Naive B cell (primary cell): ENCODE data around the gene KLHDC9. TPM values are rescaled to one million over a fixed set of nuclear protein-coding genes. Genes with fewer than 3 reads are reported as not detected.

ENCODE experiments used
- ATAC-seq, 2 donors: fragments of 150-1000 bp; cut with Tn5 transposase; 2 replicates each; pipeline ENCODE4 v1.10.0; 2021; ENCODE audit warnings: low read depth in 2 of 2, mild to moderate bottlenecking in 2 of 2, moderate library complexity in 2 of 2
- DNase-seq: peaks from one replicate; pipeline ENCODE4 v3.0.0; 2022
- H3K27ac Mint-ChIP-seq, 6 donors: one replicate each; pipeline ENCODE4 v1.8.0; 2020 to 2022; ENCODE audit warnings: mild to moderate bottlenecking in 6 of 6, mixed read lengths in 6 of 6, moderate library complexity in 5 of 6, inconsistent platforms in 2 of 6
- H3K27me3 Mint-ChIP-seq, 3 donors: one replicate each; pipeline ENCODE4 v1.8.0; 2021 to 2022; ENCODE audit warnings: mixed read lengths in 3 of 3, mild to moderate bottlenecking in 1 of 3
- H3K36me3 Mint-ChIP-seq, 2 donors: one replicate each; pipeline ENCODE4 v1.8.0; 2020 to 2022; ENCODE audit warnings: mixed read lengths in 2 of 2, inconsistent platforms in 1 of 2, mild to moderate bottlenecking in 1 of 2
- H3K4me1 Mint-ChIP-seq, 3 donors: one replicate each; pipeline ENCODE4 v1.8.0; 2020 to 2022; ENCODE audit warnings: mixed read lengths in 3 of 3, inconsistent platforms in 1 of 3, mild to moderate bottlenecking in 1 of 3, moderate library complexity in 1 of 3
- H3K4me3 Mint-ChIP-seq, 8 donors: one replicate each; pipeline ENCODE4 v1.8.0; 2020 to 2022; ENCODE audit warnings: mild to moderate bottlenecking in 8 of 8, mixed read lengths in 8 of 8, moderate library complexity in 8 of 8, inconsistent platforms in 2 of 8
- H3K9me3 Mint-ChIP-seq, 7 donors: one replicate each; pipeline ENCODE4 v1.8.0; 2020 to 2022; ENCODE audit warnings: mixed read lengths in 7 of 7, mild to moderate bottlenecking in 5 of 7, inconsistent platforms in 2 of 7, moderate library complexity in 1 of 7
- polyA plus RNA-seq, 6 donors: library from polyadenylated mRNA; unstranded; fragments of 300-500 nt; fragmentation: Illumina TruSeq; gene quantifications; one replicate each; pipeline ENCODE4 v1.2.3, GENCODE V29; 2021; ENCODE audit warnings: low read depth in 6 of 6

KLHDC9 gene
- polyA plus RNA-seq, 6 donors from 2014 or later = 1.3 to 4.4 (median 2.3) TPM; not detected in 1

DNA sequence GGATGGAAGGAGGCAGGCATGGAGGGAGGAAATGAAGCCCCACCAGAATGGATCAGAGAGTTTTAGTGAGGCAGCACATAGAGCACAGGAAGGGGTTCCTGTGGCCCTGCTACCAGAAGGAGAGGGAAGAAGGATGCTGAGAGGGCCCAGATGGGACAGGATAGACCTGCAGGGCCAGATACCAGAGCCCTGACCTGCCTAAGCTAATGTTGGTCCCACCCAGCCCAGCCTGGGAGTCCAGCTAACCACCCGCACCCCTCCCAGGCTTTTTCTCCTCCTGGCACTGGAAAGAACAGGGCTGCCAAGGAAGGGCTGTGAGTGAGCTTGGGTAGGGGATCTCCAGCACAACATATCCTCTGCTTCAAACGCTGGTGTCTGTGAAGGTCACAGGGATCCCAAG, 15.7 kb upstream of the KLHDC9 start:
- no peak for DNase-seq
- no peak overlapping the region for H3K27ac Mint-ChIP-seq

DNA sequence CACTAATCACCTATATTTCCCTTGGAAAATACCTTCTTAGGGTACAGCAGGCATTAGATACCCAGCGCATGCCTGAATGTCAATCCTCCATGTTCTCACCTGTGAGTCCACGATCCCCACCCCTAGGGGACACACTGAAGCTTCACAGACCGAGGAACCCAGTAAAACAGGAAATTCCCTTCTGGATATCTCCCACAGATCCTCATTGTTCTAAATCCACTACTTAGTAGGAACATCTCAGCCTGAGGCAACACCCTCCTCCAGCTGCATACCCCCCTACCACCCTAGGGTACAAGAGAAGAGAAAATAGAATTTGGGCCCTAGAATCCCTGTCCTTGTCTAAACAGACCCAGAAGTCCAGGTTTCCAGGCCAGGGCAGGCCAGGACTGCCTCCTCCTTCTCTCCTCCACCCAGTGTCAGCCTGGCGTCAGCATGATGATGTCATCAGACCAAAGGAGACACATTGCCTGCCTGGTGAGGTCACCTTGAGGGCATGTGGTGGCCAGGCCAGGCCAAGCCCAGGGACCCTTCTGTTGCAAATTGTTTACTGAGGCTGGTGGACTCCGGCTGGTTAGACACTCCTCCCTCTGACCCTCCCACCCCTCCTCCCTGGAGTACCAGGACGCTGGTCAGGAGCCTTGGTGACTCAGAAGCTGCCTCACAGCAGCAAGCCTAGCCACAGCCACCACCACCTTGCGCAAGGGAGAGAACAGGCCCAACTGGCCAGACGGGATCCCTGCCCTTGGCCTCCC, 15.0 kb upstream of the KLHDC9 start:
- Mint-ChIP-seq H3K36me3 (no peaks in the 10 kb centered on the region), H3K27ac (no peak overlapping the region), H3K4me3 (no peak overlapping the region), H3K4me1 (no peaks in the 10 kb centered on the region), H3K27me3 (peaks cover 0 to 9% (median 5%) of the 10 kb centered on the region in 3 donors), H3K9me3 (no peaks in the 10 kb centered on the region)
- no peak for ATAC-seq
- DNase-seq = no peak

More for the DNA sequence above, 15.7 kb upstream of the KLHDC9 start:
- Mint-ChIP-seq H3K27me3 (peaks cover 0 to 9% (median 5%) of the 10 kb centered on the region in 3 donors), H3K9me3 (no peaks in the 10 kb centered on the region), H3K4me1 (no peaks in the 10 kb centered on the region), H3K4me3 (no peak overlapping the region), H3K36me3 (no peaks in the 10 kb centered on the region)
- ATAC-seq = no peak

DNA sequence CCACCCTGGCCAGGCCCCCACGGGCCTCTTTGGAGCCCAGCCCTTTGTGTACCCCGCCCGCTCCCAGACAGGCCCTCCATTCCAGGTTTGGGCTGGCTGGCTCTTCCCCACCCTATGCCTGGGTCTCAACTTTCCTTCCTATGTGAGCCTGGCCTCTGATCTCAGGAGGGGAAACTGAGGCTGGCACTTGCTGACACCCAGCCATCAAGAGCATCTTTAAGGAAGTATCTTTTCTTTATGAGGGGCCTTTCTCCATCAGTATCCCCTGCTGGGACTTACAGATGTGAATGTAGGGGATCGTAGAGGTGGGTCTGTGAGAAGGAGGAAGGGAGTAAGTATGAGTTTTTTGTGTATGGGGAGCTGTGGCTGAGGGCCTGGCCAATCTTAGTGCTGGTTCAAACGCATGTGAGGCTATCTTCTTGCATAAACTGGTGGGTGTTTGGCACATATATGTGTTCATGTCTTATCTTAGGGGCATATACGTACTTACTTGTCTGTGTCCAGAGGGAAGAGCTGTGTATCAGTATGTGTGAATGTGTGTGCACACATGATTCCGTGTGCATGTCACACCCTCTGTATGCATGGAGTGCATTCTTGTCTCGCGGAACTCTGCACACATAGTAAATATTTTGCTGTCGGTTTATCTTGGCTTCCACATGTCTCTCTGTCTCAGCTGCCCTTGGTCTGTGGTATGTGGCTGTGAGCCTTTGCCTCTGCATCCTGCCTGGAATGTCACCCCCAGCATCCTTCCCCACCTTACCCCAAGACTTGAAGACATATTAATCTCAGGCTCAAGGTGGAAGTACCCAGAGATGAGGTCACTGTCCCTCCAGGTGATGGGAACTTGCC, 14.2 kb upstream of the KLHDC9 start:
- Mint-ChIP-seq H3K4me3 (no peak overlapping the region), H3K27ac (no peak overlapping the region), H3K9me3 (no peaks in the 10 kb centered on the region), H3K27me3 (peaks cover 0 to 13% (median 9%) of the 10 kb centered on the region in 3 donors), H3K36me3 (no peaks in the 10 kb centered on the region), H3K4me1 (no peaks in the 10 kb centered on the region)
- DNase-seq (no peak), ATAC-seq (no peak)

DNA sequence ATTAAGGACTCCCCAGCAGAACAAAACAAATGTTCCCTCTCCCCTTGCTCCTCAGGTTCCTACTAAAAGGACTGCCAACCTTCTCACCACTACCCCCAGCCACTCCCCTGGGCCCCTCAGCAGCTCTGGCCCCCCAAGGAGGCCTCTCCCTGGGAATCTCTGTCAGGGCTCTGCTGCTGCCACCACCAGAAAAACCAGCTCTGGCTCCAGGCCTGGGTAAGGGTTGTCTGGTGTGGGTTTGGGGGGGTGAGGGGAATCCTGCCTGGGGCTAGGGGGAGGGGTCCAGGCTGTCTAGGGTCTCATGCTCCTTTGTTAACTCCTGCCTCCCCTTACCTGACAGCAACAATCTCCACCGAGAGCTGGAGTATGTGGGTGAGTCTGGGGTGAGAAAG, 13.6 kb upstream of the KLHDC9 start:
- no peaks in the 10 kb centered on the region for H3K4me1 Mint-ChIP-seq
- H3K27ac Mint-ChIP-seq = peak overlapping the region in 1 of 6 donors; percentile 49
- H3K4me3 Mint-ChIP-seq = peak overlapping the region in 1 of 8 donors; percentile 3
- peaks cover 0 to 15% (median 9%) of the 10 kb centered on the region in 3 donors for H3K27me3 Mint-ChIP-seq
- H3K9me3 Mint-ChIP-seq = no peaks in the 10 kb centered on the region
- ATAC-seq (no peak), DNase-seq (no peak)
- H3K36me3 Mint-ChIP-seq = no peaks in the 10 kb centered on the region

DNA sequence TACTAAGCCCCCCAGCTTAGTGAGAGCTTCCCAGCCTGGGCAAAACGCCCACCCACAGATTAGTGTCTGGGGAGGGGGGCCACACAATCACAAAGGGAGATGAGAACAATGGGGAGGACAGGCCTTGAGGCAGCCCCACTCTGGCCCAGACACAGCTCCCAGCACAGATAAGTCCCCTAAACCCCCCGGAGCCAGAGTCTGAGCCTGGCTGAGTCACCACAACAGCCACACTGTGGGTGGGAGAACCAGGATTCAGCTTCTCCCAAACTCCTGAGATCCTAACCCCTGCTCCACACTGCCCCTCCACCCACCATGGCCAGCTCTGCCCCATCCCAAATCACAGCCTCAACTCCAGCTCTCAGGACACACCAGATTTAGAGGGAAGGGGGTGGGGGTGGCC, 13.0 kb upstream of the KLHDC9 start:
- Mint-ChIP-seq H3K4me1 (no peaks in the 10 kb centered on the region), H3K27ac (no peak overlapping the region), H3K9me3 (no peaks in the 10 kb centered on the region), H3K36me3 (no peaks in the 10 kb centered on the region), H3K27me3 (peaks cover 0 to 15% (median 9%) of the 10 kb centered on the region in 3 donors), H3K4me3 (no peak overlapping the region)
- ATAC-seq = no peak
- no peak for DNase-seq

DNA sequence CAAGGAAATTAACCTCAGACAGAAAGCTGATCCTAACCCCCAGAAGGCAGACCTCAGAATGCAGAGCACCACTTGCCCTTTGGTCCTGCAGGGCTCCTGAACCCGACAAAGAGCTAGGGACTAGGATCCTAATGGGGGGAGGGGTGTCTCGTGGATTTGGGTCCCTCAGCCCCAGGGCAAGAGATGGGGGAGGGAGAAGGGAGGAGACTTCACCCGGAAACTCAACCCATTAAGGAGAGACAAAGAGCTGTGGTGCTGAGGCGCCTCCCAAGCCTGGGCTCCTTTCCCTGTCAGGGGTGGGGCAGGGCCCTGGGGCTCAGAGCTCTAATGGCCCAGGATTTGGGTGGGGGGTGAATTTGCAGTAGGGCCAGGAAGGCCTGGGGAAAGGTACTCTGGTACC, 11.7 kb upstream of the KLHDC9 start:
- ATAC-seq = no peak
- no peaks in the 10 kb centered on the region for H3K4me1 Mint-ChIP-seq
- DNase-seq = no peak
- no peaks in the 10 kb centered on the region for H3K36me3 Mint-ChIP-seq
- H3K4me3 Mint-ChIP-seq = no peak overlapping the region
- H3K27ac Mint-ChIP-seq = peak overlapping the region in 1 of 6 donors; percentile 12
- no peaks in the 10 kb centered on the region for H3K9me3 Mint-ChIP-seq
- H3K27me3 Mint-ChIP-seq = peaks cover 0 to 15% (median 9%) of the 10 kb centered on the region in 3 donors

DNA sequence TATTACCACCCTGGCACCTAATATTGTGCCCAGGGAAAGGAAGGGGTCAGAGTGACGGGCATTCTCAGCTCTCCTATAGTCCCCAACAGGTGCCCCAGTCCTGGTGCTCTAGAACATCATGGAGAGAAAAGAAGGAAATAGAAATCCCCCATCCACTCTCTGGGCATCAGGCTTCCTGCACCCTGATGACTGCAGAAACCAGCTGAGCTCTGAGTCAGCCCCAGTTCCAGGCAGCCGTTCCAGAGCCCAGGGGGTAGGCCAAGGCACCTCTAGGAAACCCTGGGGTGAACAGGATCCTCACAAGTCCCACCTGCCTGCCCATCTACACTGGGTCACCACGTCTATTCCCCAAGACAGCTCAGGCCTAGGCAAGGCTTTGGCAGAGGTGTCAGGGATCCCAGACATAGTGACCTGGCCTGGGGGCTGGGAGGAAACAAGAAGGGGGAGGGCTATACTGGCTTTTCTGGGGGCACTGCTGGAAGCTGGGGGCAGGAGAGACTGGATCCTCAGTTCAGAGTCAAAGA, 9.5 kb upstream of the KLHDC9 start:
- ATAC-seq = no peak
- Mint-ChIP-seq H3K4me3 (no peak overlapping the region), H3K4me1 (no peaks in the 10 kb centered on the region), H3K27me3 (peaks cover 0 to 20% (median 9%) of the 10 kb centered on the region in 3 donors), H3K27ac (no peak overlapping the region), H3K36me3 (no peaks in the 10 kb centered on the region), H3K9me3 (no peaks in the 10 kb centered on the region)
- DNase-seq = no peak

DNA sequence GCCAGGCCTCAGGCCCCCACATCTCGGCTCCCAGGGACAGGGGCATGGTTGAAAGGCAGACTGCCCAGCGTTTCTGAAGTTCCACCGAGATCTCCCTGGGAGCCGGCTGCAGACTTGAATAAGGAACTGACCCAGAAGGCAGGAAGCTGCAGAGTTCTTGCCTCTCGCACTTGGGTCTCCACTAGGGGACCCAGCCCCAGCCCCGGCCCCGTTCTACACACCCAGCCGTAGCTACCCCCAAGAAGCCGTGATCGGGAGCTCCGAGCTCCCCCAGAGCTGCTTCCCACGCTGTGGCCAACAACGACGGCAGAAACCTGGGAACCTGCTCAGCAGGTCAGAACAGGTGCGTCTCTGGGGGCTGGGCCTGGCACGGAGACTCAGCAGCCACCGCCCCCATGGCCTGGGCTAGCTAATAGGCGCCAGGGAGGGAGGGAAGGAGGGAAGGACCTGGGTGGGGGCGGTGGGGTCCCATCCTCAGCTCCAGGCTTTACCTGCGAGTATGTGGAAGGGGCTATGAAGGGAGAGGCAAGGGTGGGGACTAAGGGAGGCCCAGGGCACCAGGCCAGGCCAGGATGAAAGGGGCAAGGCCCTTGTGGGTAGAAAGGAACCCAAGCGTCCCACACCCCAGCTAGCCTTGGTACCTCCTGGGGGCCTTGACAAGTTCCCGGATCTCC, 8.8 kb upstream of the KLHDC9 start, which contains the start of gene NECTIN4:
TSS of gene NECTIN4 (minus strand) at position 308 of the 674 bp plus-strand sequence. CDS start at position 46, 262 bp downstream.
- Mint-ChIP-seq H3K4me1 (no peaks in the 10 kb centered on the region), H3K4me3 (no peak within 1 kb of the TSS), H3K36me3 (no peaks in the 10 kb centered on the region), H3K9me3 (no peaks in the 10 kb centered on the region), H3K27ac (peak within 1 kb of the TSS in 1 of 6 donors; percentile 39), H3K27me3 (peaks cover 0 to 14% (median 9%) of the 10 kb centered on the region in 3 donors)
- DNase-seq = no peak
- no peak for ATAC-seq

DNA sequence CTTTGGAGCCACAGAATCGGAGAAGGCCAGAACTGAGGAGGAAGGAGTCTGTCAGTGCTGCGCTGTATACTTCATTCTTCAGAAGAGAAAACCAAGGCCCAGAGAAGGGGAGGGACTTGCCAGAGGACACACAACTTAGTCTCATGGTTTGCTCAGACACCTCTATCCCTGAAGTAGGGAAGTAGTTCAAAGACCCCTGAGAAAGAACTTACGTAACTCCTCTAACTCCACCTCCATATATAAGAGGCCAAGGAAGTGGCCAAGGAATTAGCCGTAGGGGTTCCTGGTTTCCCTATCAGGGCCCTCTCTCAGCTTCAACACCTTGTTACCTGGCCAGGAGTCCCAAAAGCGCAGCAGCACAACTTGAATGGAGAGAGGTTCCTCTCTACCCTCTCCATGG, 8.2 kb upstream of the KLHDC9 start:
- H3K4me1 Mint-ChIP-seq = no peaks in the 10 kb centered on the region
- H3K27ac Mint-ChIP-seq = peak overlapping the region in 1 of 6 donors; percentile 39
- H3K4me3 Mint-ChIP-seq = no peak overlapping the region

DNA sequence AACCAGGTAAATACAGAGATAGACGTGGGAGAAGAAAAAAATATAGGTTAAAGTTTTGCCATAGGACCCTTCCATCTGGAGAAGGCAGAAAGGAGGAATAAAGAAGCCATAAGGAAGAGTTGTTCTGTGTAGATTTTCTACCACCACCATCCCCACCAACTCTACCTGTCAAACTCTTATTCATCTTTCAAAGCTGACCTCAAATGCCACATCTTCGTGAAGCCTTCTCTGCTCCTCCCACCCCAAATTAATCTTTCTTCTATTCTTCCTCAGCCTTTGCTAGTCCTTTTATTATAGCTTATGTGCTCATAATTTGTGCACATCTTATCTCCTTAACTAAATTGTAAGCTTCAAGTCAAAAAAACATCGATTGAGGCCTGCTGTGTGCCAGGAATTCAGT, 7.5 kb upstream of the KLHDC9 start:
- DNase-seq (no peak), ATAC-seq (no peak)
- Mint-ChIP-seq H3K27ac (no peak overlapping the region), H3K4me1 (no peaks in the 10 kb centered on the region), H3K9me3 (no peaks in the 10 kb centered on the region), H3K27me3 (peaks cover 0 to 14% (median 8%) of the 10 kb centered on the region in 3 donors), H3K4me3 (no peak overlapping the region), H3K36me3 (no peaks in the 10 kb centered on the region)

More for the DNA sequence above, 8.2 kb upstream of the KLHDC9 start:
- no peaks in the 10 kb centered on the region for H3K9me3 Mint-ChIP-seq
- ATAC-seq (no peak), DNase-seq (no peak)
- H3K36me3 Mint-ChIP-seq = no peaks in the 10 kb centered on the region
- peaks cover 0 to 14% (median 9%) of the 10 kb centered on the region in 3 donors for H3K27me3 Mint-ChIP-seq

DNA sequence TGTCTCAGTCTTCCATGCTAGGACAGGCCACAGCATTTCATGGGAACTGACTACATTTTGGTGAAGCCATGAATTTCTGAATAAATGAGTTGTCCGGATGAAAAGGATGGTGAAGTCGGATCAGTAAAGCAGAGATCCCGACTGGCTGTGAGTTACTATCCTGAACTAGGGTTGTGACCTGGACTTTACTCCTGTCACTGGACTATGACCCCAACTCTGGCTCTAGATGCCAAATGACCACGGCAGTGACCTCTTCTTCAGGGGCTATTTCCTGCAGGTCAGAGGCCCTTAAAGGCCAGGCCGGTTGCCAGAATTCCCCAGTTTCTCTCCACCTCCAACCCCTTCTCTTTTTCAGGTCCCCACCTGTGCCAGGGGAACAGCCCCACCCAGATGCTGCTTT, 7.1 kb upstream of the KLHDC9 start:
- Mint-ChIP-seq H3K27me3 (peaks cover 0 to 14% (median 3%) of the 10 kb centered on the region in 3 donors), H3K9me3 (no peaks in the 10 kb centered on the region), H3K27ac (no peak overlapping the region), H3K4me1 (peaks cover 1 to 3% (median 2%) of the 10 kb centered on the region in 3 donors), H3K36me3 (no peaks in the 10 kb centered on the region), H3K4me3 (no peak overlapping the region)
- no peak for DNase-seq
- ATAC-seq = no peak

DNA sequence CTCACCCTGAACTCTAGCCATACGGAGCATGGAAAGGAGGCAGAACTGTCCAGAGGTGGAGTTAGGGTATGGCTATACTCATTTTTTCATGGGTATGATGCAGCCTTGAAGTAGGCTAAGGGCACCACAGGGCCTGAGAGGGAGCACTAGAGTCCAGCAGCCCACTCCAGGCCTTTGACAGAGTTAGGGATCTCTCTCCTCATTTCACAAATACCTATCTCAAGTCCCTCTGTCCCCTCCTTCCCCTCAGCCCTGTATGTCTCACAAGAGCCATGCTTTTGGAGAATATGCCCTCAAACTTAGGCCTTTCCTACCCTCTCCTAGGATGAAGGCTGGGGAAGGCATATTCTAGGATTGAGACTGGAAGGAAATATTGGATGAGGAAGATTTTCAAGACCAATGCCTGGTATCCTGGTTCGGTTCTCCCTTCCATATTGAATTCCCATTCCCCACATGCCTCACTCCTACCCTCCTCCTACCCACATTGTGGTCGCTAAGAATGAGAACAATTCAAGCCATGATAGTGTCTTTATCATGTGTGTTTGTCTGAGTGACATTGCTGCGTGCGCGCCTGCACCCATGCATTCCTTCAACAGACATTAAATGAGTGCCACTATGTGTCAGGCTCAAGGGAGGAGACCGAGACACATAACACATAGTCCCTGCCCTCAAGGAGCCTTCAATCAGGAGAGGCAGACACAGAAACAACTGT, 6.2 kb upstream of the KLHDC9 start:
- Mint-ChIP-seq H3K27ac (peak overlapping the region in 1 of 6 donors; percentile 57), H3K4me3 (no peak overlapping the region)
- no peak for ATAC-seq

More for the DNA sequence above, 6.2 kb upstream of the KLHDC9 start:
- peaks cover 0 to 14% (median 0%) of the 10 kb centered on the region in 3 donors for H3K27me3 Mint-ChIP-seq
- DNase-seq = no peak
- H3K4me1 Mint-ChIP-seq = peaks cover 7 to 11% (median 7%) of the 10 kb centered on the region in 3 donors
- H3K36me3 Mint-ChIP-seq = no peaks in the 10 kb centered on the region
- no peaks in the 10 kb centered on the region for H3K9me3 Mint-ChIP-seq
